Body of pancreas (tissue), 4 donors: Measurements from ENCODE around the gene BACH2.

Source experiments
- POLR2A ChIP-seq, 3 donors: fragments of 450-650 bp; IDR thresholded peaks; one replicate each; pipeline ENCODE4 v1.6.1; 2016; ENCODE audit warnings: antibody characterized with exemption in 3 of 3, mild to moderate bottlenecking in 2 of 3
- TF ChIP-seq, protein P1 (sequence below), 7 experiments: fragments of 450-650 bp in 4 of 7; fragments of 200-600 bp in 3 of 7; sonication (generic) in 3 of 7; IDR thresholded peaks; one replicate each; pipeline ENCODE4 v1.5.1; 2016 to 2019; ENCODE audit warnings: antibody characterized with exemption in 7 of 7

DNA sequence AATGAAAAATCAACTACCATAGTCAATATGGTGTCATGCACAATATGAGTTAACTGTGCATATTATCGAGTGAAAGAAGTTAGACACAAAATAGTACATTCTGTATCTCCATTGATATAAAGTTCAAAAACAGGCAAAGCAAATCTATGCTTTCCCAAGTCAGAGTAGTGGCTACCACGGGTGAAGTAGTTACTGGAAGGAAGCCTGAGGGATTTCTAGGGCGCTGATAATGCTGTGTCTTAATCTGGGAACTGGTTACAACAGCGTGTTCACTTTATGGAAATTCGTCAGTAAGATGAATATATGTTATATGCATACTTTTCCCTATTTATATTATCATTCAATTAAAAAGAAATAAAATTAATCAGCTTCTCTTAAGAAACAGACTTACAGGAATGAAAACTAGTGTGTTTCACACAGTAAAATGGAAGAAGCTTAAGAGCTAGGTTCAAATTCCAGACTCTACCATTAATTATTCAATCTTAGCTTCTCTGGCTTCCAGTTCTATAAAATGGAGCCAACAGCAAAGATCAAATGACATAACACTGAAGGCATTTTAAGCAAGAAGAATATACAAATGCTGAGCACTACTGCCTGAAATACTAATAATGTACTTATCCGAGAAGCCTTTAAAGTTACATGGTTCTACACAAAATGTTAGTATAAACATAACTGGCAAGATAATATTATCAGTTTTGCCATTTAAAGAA, 19.2 kb downstream of the BACH2 start:
- TF ChIP-seq, protein P1, sequence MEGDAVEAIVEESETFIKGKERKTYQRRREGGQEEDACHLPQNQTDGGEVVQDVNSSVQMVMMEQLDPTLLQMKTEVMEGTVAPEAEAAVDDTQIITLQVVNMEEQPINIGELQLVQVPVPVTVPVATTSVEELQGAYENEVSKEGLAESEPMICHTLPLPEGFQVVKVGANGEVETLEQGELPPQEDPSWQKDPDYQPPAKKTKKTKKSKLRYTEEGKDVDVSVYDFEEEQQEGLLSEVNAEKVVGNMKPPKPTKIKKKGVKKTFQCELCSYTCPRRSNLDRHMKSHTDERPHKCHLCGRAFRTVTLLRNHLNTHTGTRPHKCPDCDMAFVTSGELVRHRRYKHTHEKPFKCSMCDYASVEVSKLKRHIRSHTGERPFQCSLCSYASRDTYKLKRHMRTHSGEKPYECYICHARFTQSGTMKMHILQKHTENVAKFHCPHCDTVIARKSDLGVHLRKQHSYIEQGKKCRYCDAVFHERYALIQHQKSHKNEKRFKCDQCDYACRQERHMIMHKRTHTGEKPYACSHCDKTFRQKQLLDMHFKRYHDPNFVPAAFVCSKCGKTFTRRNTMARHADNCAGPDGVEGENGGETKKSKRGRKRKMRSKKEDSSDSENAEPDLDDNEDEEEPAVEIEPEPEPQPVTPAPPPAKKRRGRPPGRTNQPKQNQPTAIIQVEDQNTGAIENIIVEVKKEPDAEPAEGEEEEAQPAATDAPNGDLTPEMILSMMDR (IDR thresholded peaks at IDR 0.05): no peak
- TF ChIP-seq POLR2A (IDR thresholded peaks at IDR 0.05): no peak
